H54 (cell line): Measurements from ENCODE around the gene CCDC61.

Source experiments
- DNase-seq: peaks from one replicate; pipeline ENCODE4 v3.0.0; 2011; ENCODE audit warnings: low spot score, mixed read lengths; ENCODE audit not compliant: insufficient read length
- FAIRE-seq: peaks from 3 replicates; lab custom pipeline; 2011; peaks lifted over from hg19 to GRCh38; lab: Jason Lieb, UNC
- POLR2A ChIP-seq: IDR thresholded peaks from 2 replicates; pipeline ENCODE4 v1.6.1; 2011; ENCODE audit warnings: low read depth, mild to moderate bottlenecking, low read length

CCDC61 gene

DNA sequence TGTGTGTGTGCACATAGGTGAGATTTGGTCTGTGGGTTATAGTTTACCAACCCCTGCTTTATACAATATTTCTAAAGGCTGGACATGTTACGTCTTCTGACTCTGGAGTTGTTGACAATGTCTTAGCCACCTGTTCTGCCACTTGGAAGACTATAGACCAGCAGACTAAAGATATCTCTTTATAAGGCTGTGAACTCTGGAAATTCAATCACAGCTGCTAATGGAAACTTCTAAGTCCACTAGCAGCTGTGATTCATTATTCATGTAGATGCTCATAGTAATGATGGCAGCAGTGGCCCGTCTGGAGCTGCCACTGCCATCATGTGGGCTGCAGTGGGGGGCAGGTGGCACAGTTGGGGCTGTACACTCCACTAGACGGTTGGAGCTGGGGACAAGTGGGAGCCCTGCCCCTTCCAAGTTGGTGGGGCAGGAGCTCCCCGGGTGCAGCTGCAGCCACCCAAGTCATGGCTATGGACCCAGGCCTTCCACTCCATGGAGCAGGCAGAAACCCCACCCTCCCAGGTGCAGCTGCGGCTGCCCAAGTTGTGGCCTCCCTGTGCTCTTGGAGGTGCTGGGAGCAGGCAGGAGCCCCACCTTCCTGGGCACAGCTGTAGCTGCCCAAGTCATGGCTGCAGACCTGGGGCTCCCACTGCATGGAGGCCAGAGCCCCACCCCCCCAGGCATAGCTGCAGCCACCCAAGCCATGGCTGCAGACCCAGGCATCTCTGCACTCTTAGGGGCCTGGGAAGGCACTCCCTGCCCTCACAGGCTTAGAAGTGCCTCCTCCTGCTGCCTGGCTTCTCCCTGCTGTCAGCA, 36.7 kb downstream of the CCDC61 start:
- DNase-seq (no peak), FAIRE-seq (no peak)
- TF ChIP-seq POLR2A = no peak

DNA sequence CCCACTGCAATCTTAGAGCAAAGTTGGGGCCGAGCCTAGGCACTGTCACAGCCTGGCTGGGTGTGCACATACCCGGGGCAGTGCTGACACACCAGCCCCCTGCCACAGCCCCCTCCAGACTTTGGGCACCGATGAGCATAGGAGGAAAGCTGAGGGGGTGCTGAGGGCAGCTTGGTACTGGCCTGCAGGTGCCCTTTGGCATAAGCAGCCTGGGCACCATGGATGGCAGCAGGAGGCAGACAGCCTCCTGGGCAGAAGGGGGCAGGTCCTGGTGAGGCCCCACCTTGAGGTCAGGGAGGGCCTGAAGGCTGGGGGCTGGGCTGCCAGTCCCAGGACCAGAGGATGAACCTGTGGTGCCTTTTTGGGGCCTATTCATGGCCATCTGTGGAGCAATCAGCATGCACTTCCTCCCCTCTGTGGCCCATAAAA, 37.3 kb downstream of the CCDC61 start:
- FAIRE-seq = no peak
- no peak for DNase-seq
- TF ChIP-seq POLR2A = no peak

DNA sequence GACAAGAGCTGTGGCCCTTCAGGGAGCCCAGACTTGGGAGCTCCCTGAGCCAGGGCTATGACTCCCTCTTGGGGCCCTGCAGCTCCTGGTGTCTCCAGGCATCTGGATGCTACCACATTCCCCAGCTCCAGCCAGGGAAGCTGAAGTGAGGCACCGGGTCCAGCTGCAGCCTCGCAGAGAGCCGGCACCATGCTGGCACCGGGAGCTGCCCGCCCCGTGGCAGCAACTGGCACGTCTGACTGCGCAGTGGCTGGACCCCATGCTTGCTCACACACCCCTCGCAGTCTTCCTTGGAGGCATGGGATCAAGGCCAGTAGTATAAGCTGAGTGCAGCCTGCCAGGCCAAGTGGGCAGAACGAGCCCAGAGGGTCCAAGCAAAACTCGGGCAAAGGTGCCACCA, 38.1 kb downstream of the CCDC61 start:
- DNase-seq (no peak), FAIRE-seq (no peak)
- TF ChIP-seq POLR2A = no peak

DNA sequence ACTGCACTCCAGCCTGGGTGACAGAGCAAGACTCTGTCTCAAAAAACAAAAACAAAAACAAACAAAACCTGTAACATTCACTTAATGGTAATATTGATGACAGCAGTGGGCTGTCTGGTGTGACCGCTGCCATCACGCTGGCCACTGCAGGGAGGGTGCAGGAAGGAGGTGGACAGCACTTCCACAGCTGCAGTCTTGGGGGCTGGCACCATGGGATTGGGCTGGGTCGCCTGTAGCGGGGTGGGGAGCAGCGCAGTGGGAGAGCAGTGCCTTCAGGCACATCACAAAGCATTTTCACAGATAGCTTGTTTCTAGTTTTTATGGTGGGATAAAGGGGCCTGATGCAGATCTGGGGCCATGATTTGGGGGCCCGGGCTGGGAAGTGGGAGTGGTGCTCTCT, 40.3 kb downstream of the CCDC61 start:
- FAIRE-seq = no peak
- DNase-seq = no peak
- no peak for TF ChIP-seq POLR2A

DNA sequence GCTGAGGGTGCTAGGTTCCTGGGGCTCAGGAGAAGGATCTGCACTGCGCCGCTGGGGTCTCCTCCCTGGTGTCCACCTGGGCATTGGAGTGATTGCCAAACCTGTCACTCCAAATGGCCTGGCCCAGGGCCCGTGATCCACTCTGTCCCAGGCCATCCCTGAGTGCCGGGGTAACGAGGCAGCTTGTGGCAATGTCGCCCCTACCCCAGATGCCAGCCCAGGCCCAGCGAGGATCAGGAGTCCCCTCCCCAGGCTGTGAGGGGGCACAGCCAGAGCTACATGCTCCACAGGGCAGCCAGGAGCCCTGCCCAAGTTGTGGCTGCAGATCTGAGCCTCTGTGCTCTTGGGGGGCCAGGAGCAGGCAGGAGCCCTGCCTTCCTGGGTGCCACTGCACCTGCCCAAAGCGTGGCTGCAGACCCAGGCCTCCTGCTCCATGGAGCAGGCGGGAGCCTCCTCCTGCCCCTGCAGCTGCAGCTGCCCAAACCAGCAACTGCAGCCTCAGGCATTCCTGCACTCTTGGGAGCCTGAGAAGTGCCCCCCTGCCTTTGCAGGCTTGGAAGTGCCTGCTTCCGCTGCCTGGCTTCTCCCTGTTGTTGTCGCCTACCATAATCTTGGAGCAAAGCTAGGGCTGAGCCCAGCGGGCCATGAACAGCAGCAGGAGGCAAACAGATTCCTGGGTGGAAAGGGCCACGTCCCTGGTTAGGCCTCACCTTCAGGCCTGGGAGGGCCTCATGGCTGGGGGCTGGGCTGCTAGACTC, 40.9 kb downstream of the CCDC61 start:
- DNase-seq (no peak), FAIRE-seq (no peak)

DNA sequence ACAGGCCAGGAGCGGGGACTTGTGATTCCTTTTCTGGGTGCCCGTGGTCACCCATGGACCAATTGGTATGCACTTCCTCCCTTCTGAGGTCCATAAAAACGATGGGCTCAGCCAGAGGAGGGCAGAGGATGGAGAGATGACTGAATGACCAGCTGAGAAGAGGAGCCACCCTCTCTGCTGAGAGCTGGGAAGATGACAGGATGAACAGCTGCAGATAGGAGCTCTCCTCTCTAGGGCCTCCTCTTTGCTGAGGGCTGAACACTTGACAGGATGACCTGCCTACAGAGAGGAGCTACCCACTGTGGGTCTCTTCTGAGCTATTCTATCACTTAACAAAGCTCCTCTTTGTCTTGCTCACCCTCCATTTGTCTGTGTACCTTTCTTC, 41.5 kb downstream of the CCDC61 start:
- FAIRE-seq (no peak), DNase-seq (no peak)
- no peak for TF ChIP-seq POLR2A

More for the DNA sequence above, 40.9 kb downstream of the CCDC61 start:
- TF ChIP-seq POLR2A = no peak

DNA sequence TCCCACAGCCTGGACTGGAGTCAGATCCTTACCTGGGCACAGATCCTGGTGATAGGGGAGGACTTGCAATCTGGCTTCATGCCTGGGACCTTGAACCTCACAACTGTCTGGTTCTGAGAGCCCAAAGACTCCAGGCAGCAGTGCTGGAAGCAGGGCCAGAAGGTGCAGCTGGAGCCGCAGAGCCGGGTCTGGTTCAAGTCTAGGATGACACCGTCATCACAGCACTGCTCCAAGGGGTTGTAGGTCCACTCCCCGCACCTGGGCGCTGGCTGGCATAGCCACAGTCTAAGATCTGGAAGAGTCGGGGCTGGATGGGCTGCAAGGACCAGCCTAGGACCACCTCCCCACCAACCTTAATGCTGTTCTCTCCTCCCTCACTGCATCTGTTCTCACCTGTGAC, 44.9 kb downstream of the CCDC61 start:
- no peak for TF ChIP-seq POLR2A
- no peak for DNase-seq
- no peak for FAIRE-seq

DNA sequence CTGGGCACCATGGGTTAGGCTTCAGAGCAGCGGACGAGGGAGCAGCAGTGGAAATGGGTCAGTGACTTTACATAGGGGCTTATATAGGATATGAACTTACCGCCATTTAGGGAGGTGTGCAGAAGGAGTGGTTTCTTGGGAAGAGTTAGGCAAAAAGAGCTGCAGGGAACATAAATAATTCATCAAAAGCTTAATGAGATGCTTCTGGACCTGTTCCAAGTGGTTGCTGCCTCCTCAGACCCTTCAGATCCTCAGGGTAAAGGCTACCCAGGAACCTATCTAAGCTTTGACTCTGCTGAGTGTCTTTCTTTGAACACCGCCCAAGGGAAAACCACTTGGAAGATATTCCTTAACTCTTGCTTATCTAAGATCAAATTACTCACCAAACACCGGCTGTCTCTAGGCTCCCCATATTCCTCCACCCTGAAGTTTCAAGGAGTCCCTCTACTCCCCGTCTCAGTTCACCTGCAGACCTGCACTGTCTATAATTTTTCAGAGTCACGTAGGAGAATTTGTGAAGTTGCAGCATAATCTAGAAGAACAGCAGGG, 45.8 kb downstream of the CCDC61 start, which contains the start of gene IGFL4:
IGFL4 (minus strand) TSS at position 51 of the 549 bp plus-strand sequence; CDS start at position 11, 40 bp downstream.
- no peak for TF ChIP-seq POLR2A
- no peak for DNase-seq
- peak; percentile 72 for FAIRE-seq

DNA sequence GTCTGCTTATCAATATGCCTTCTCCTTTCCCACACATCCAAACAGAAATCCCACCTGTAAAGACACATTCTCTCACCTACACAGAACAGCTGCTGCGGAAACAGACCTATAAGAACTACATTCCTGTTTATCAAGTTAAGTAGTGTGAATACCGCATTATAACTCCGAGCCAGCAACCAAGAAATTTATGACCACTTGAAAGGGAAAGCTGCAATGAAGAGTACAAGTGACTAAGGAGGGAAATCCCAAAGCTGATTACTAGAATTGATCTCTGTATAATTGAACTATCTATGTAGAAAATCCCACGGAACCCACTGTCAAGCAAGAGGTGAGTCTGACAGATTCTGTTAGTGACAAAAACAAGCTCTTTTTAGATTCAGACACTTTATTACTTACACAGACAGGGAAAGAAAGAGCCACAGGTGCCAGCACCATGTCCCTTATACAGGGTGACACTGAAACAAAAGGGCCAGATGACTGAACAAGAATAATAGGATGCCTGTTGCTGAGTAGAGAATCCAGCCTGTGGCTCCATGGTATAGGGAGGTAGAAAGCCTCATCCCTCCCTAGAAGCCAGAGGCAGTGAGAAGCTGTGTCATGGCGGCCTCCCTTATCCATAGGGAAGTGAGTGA, 47.1 kb downstream of the CCDC61 start:
- DNase-seq (no peak), FAIRE-seq (no peak)
- no peak for TF ChIP-seq POLR2A

DNA sequence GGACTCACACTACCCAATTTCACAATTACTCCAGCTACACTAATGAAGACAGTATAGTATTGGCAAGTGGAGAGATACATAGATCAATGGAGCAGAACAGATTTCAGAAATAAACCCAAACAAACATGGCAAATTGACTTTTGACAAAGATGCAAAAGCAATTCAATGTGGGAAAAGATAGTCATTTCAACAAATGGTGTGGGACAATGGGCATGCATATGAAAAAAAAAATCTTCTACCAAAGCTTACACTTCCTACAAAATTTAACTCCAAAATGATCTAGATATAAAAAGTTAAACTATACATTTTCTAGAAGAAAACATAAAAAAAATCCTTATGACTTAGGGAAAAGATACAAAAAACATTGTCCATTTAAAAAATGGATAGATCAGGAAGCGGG, 48.3 kb downstream of the CCDC61 start:
- no peak for FAIRE-seq
- TF ChIP-seq POLR2A = no peak
- DNase-seq = no peak

DNA sequence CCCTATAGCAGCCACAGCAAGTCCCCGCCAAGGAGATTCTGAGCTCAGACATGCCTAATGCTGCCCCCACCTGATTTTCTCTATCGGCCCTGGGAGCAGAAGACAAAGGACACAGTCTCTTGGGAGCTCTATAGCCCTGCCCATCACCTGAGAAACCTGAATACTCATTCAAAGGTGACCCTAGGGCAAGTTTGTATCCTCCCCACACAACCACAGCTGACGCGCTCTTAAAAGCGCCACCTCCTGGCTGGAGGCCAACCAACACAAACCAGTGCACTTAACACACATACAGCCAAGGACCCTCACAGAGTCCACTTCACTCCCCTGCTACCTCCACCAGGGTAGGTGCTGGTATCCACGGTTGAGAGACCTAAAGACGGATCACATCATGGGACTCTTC, 54.3 kb downstream of the CCDC61 start:
- FAIRE-seq (no peak), DNase-seq (no peak)
- TF ChIP-seq POLR2A = no peak

DNA sequence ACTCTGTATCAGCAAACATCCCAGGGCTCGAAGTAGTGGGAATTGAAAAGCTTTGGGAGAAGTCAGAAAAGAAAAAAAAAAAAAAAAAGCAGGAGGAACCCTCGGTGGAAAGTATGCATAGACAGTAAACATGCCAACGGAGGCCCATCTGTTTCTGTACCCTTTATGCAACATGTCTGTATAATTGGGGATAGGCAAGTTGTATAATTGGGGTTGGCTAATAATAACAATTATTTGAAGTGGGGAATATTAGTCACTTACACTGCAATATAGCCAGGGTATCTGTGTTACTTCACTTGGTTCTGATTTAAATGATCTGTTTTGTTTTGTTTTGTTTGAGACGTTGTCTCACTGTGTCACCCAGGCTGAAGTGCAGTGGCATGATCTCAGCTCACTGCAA, 57.6 kb downstream of the CCDC61 start:
- no peak for FAIRE-seq
- no peak for DNase-seq
- TF ChIP-seq POLR2A = no peak

DNA sequence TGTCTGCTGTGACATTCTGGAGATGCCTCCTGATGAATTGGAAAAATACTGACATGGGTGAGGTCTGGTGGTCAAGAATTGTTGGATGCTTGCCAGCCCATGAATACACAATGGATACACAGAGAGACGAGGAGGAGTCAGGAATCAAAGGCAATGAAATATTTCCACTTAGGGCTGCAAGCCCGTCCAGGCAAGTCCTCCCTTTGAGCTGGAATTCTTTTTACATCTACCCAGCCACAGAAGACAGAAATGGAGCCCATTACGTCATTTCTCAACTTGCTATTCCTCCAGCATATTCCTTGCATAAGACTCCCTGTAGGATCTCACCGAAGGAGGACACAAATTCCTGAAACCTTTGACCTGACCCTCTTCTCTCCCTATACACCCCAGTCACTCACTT, 61.3 kb downstream of the CCDC61 start:
- FAIRE-seq (no peak), DNase-seq (no peak)
- TF ChIP-seq POLR2A = no peak

DNA sequence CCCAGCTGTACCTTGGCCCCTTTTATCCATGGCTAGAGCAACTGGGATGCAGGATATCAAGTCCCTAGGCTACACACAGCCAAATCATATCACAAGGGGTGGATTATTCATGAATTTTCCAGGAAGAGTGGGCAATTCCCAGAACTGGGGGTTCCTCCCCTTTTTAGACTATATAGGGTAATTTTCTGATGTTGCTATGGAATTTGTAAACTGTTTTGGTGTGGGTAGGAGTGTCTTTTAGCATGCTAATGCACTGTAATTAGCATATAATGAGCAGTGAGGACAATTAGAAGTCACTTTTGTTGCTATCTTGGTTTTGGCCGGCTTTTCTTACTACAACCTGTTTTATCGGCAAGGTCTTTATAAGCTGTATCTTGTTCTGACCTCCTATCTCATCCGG, 63.5 kb downstream of the CCDC61 start:
- FAIRE-seq (no peak), DNase-seq (no peak)
- TF ChIP-seq POLR2A = no peak
